Myometrial cell (primary cell): ENCODE data around the gene TCOF1. TPM values are rescaled to one million over a fixed set of nuclear protein-coding genes. Genes with fewer than 3 reads are reported as not detected.

Source experiments
- total RNA-seq: library from RNA; depleted of rRNA; stranded (reverse); fragments of >200 nt; gene quantifications from 2 replicates; pipeline ENCODE4 v1.2.3, GENCODE V29; 2015

Gene TCOF1, protein sequence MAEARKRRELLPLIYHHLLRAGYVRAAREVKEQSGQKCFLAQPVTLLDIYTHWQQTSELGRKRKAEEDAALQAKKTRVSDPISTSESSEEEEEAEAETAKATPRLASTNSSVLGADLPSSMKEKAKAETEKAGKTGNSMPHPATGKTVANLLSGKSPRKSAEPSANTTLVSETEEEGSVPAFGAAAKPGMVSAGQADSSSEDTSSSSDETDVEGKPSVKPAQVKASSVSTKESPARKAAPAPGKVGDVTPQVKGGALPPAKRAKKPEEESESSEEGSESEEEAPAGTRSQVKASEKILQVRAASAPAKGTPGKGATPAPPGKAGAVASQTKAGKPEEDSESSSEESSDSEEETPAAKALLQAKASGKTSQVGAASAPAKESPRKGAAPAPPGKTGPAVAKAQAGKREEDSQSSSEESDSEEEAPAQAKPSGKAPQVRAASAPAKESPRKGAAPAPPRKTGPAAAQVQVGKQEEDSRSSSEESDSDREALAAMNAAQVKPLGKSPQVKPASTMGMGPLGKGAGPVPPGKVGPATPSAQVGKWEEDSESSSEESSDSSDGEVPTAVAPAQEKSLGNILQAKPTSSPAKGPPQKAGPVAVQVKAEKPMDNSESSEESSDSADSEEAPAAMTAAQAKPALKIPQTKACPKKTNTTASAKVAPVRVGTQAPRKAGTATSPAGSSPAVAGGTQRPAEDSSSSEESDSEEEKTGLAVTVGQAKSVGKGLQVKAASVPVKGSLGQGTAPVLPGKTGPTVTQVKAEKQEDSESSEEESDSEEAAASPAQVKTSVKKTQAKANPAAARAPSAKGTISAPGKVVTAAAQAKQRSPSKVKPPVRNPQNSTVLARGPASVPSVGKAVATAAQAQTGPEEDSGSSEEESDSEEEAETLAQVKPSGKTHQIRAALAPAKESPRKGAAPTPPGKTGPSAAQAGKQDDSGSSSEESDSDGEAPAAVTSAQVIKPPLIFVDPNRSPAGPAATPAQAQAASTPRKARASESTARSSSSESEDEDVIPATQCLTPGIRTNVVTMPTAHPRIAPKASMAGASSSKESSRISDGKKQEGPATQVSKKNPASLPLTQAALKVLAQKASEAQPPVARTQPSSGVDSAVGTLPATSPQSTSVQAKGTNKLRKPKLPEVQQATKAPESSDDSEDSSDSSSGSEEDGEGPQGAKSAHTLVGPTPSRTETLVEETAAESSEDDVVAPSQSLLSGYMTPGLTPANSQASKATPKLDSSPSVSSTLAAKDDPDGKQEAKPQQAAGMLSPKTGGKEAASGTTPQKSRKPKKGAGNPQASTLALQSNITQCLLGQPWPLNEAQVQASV (N-terminal part only)
- total RNA-seq, result 37.8 and 39.5 TPM in 2 replicates

DNA sequence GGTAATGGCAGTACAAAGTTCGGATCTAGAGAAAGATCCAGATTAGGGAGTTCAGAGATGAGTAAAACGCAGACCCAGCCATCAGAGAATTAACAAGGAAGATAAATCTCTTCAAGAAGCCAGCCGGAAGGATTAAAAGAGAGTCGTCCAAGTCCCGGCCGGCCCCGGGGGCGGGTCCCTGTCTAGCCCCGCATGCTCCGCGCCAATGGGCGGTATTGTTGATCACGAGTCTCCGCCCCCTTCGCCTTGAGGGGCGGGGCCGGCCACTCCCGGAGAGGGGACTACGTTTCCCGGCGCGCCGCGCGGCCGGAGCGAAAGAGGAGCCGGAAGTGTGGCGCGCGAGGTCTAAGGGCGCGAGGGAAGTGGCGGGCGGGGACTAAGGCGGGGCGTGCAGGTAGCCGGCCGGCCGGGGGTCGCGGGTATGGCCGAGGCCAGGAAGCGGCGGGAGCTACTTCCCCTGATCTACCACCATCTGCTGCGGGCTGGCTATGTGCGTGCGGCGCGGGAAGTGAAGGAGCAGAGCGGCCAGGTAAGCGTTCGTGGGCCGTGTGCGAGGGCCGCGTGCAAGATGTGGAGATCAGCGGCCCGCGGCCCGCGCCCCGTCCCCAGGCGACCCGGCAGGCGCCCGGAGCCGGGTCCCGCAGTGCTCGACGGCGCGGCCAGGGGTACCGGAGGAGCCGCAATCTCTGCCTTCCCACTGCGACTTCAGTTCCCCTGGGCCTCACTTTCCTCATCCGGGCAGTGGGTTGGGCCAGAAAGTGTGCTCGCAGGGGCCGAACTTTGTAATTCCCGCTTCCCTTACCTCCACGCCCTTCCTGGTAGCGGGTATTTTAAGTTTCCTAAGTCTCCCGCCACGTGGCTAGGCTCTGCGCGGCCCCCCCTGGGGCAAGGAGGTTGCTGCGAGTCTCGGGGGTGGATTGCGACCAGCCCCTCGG, at the start of gene TCOF1:
TCOF1 (plus strand) TSS at position 372 of the 935 bp plus-strand sequence; CDS start at position 422, 50 bp downstream.

DNA sequence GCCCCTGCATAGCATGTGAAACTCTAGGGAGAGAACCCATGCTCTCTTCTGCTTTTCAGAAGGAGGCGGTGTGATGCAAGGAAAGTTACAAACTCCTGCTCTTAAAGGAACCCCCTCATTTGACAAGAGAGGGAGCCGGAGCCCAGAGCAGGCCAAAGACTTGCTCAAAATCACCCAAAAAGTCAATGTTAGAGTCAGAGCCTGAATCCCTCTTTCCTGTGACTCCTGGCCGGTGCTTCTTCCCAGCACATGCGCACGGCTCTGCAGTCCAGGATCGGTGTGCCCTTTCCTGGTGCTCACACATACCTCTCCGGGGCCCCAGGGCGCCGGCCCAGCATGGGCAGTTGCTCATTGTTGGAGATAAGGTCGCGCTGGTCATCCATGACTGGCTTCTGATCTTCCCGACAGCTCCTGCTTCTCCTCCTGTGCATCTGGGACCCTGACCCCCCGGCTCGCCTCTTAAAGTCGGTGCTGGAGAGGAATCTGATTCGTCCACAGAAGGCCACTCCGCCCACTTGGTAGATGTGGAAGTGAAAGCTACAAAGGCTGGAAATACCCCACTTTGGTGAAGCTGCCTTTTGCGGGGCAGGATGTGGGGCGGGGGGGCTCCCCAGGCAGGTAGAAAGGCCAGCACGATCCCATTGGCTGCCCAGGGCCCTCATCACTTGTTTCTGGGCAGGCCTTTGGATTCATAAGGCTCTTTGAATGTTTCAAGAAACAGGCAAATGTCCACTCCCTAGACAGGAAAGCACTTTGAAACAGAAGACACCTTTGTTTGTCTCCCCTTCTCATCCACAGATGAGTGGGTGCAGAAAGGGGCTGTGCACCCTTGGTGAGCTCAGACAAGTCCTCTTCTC, 55.0 kb downstream of the TCOF1 start, which contains the start of gene CD74:
CD74 (minus strand) TSS at position 592 of the 857 bp plus-strand sequence; CDS start at position 431, 161 bp downstream.

Other genes with a start within 250 kb of the TCOF1 start
- 138 and 149 TPM in 2 replicates for gene PDGFRB, start 201.9 kb upstream of the TCOF1 start, total RNA-seq
- not detected in 2 replicates for gene CDX1, start 190.9 kb upstream of the TCOF1 start, total RNA-seq
- not detected in 2 replicates for gene SLC6A7, start 167.6 kb upstream of the TCOF1 start, total RNA-seq
- 0.18 and 0.29 TPM in 2 replicates for gene CAMK2A, start 67.9 kb upstream of the TCOF1 start, total RNA-seq
- gene ARSI, start 54.8 kb upstream of the TCOF1 start, total RNA-seq, result 1.2 and 1.8 TPM in 2 replicates
- 9.9 and 10.7 TPM in 2 replicates for gene CD74, start 55.2 kb downstream of the TCOF1 start, total RNA-seq
- gene RPS14, start 92.0 kb downstream of the TCOF1 start, total RNA-seq, result 3,357 and 3,696 TPM in 2 replicates
- 49.6 and 58.3 TPM in 2 replicates for gene NDST1, start 150.4 kb downstream of the TCOF1 start, total RNA-seq